GM21381 (cell line): Measurements from ENCODE around the gene STN1.

Experiments used
- ATAC-seq: cut with Tn5 transposase; IDR thresholded peaks from one replicate; pipeline ENCODE4 v1.9.1; 2021; ENCODE audit warnings: mild to moderate bottlenecking, moderate library complexity; ENCODE audit not compliant: unreplicated experiment

The STN1 gene

DNA sequence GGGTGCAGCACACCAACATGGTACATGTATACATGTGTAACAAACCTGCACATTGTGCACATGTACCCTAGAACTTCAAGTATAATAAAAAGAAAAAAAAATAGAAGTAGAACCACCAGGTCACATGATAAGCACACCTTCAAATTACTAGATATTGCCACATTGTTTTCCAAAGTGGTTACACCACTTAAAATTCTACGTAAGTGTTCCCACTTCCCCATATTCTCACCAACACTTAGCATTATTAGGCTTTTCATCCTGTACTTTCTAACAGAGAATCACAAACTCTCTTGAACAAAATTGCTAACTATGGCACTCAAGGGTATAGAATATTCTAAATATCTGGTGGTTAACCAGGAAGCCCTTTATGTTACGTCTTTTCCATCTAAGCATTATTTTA, 85.2 kb downstream of the STN1 start:
- ATAC-seq, result no peak
